ENCODE measurements around the gene FAM217A.
"Not testable (repeated sequence)": the region's sequence is repeated elsewhere in the genome, so short reads cannot be mapped to it uniquely, and the experiment has no call there.

The FAM217A gene

GRCh38 chr6:4078691-4079471, at the start of gene FAM217A:
FAM217A (minus strand) TSS chr6:4079137; CDS start chr6:4077414, 1,723 bp downstream.
- DNase-seq, result no peak

- DNase-seq, result no peak
Measured at GRCh38 chr6:4128072-4128471, 49.1 kb upstream of the FAM217A start.

GRCh38 chr6:4125933-4126864, 47.3 kb upstream of the FAM217A start:
- no peak for DNase-seq

GRCh38 chr6:4125500-4125899, 46.6 kb upstream of the FAM217A start:
- DNase-seq, result no peak

GRCh38 chr6:4124351-4124750, 45.4 kb upstream of the FAM217A start:
- no peak for DNase-seq

GRCh38 chr6:4115741-4116140, 36.8 kb upstream of the FAM217A start:
- no peak for DNase-seq

- DNase-seq, result no peak
Measured at GRCh38 chr6:4114123-4114522, 35.2 kb upstream of the FAM217A start.

GRCh38 chr6:4113649-4114048, 34.7 kb upstream of the FAM217A start:
- no peak for DNase-seq

- no peak for DNase-seq
Measured at GRCh38 chr6:4112366-4112765, 33.4 kb upstream of the FAM217A start.

- not testable (repeated sequence) for DNase-seq
Measured at GRCh38 chr6:4109363-4109815, 30.5 kb upstream of the FAM217A start.

- no peak for DNase-seq
Measured at GRCh38 chr6:4108561-4109093, 29.7 kb upstream of the FAM217A start.

- no peak for DNase-seq
Measured at GRCh38 chr6:4107873-4108272, 28.9 kb upstream of the FAM217A start.

- no peak for DNase-seq
Measured at GRCh38 chr6:4105980-4106536, 27.1 kb upstream of the FAM217A start.

GRCh38 chr6:4103929-4104328, 25.0 kb upstream of the FAM217A start:
- no peak for DNase-seq

- DNase-seq, result no peak
Measured at GRCh38 chr6:4102687-4103244, 23.8 kb upstream of the FAM217A start.

- DNase-seq, result no peak
Measured at GRCh38 chr6:4101298-4101697, 22.4 kb upstream of the FAM217A start.

- DNase-seq, result no peak
Measured at GRCh38 chr6:4100655-4101054, 21.7 kb upstream of the FAM217A start.

- no peak for DNase-seq
Measured at GRCh38 chr6:4093288-4093687, 14.4 kb upstream of the FAM217A start.

- DNase-seq, result no peak
Measured at GRCh38 chr6:4091941-4092340, 13.0 kb upstream of the FAM217A start.

GRCh38 chr6:4090043-4090442, 11.1 kb upstream of the FAM217A start:
- not testable (repeated sequence) for DNase-seq

- no peak for DNase-seq
Measured at GRCh38 chr6:4088704-4089103, 9.8 kb upstream of the FAM217A start.

GRCh38 chr6:4085332-4085700, 6.4 kb upstream of the FAM217A start:
- DNase-seq, result no peak

All from SIG-M5 (cell line).